Panc1 (cell line): ENCODE results near the gene GATB.

Experiments
- CTCF ChIP-seq: fragments of 450-650 bp; IDR thresholded peaks from 2 replicates; pipeline ENCODE4 v1.5.1; 2017; ENCODE audit warnings: mild to moderate bottlenecking
- POLR2AphosphoS5 ChIP-seq: IDR thresholded peaks from 2 replicates; pipeline ENCODE4 v1.6.1; 2012; ENCODE audit warnings: mild to moderate bottlenecking, low read depth, low read length, moderate library complexity
- REST ChIP-seq, 2 experiments: IDR thresholded peaks; 2 replicates each; pipeline ENCODE4 v1.6.1; 2011 to 2012; ENCODE audit warnings: low read depth in 2 of 2, control low read depth in 1 of 2, low read length in 1 of 2, mild to moderate bottlenecking in 1 of 2, moderate library complexity in 1 of 2; ENCODE audit not compliant: insufficient read depth in 1 of 2

- TF ChIP-seq CTCF (no peak), REST (IDR thresholded peaks at IDR 0.05; ENCODE audit: insufficient read depth in 1 of 2, low read depth in 2 of 2, low read length in 1 of 2) (no peak), POLR2AphosphoS5 (no peak)
Measured at GRCh38 chr4:151743894-151744293, 16.9 kb downstream of the GATB start.
